SKM-1 treated with dmso at 0.1 percent for 144 hours (cell line): Measurements from ENCODE around the gene RRP1B.
"Not testable (repeated sequence)": the region's sequence is repeated elsewhere in the genome, so short reads cannot be mapped to it uniquely, and the experiment has no call there.

Source experiments
- DNase-seq: peaks from one replicate; lab custom pipeline; 2025; ENCODE audit not compliant: unreplicated experiment; lab: John Stamatoyannopoulos, UW

Gene RRP1B

DNA sequence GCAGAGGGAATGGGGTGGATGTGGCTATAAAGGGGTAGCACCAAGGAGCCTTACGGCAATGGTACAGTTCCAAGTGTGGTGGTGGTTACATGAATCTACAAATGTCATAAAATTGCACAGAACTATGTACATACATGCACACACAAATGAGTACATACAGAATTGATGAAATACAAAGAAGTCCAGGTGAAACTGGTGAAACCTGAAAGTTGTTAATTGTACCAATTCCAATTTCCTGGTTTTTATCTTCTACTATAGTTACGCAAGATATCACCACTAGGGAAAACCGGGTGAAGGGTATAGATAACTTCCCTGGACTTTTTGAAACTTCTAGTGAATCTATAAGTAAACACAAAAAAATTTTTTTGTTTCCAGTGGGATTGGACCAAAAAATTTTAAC, 19.0 kb upstream of the RRP1B start:
- DNase-seq = no peak

DNA sequence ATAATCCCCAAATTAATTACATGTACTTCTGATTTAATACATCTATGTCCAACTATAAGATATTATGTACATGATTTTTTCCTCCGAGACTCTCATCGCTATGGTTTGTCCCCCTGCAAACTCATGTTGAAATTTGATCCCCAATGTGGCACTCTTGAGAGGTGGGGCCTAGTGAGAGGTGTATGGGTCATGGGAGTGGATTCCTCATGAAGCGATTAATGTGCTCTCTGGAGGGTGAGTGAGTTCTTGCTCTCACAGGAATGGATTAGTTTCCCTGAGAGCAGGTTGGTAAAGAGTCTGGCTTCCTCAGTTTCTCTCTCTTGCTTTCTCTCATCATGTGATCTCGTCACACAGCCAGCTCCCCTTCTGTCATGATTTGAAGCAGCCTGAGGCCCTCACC, 16.2 kb upstream of the RRP1B start:
- DNase-seq = no peak

DNA sequence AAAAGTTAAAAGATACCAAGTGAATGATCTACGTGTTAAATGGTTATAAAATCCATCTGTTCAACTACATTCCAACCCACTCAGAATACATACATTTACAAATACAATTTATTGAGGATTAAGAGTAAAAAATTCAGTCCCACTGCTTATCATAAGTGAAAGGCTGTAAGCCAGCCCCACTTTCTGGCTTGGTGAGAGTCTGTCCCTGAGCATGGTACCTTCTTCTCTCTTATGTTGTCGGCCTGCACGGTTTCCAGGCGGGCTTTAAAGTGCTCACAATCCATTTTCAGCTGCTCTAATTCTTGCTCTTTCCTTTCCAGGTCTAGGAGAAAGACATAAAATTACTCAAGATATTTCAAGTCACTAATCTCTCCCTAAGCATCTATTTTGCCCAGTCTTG, 15.3 kb upstream of the RRP1B start:
- no peak for DNase-seq

DNA sequence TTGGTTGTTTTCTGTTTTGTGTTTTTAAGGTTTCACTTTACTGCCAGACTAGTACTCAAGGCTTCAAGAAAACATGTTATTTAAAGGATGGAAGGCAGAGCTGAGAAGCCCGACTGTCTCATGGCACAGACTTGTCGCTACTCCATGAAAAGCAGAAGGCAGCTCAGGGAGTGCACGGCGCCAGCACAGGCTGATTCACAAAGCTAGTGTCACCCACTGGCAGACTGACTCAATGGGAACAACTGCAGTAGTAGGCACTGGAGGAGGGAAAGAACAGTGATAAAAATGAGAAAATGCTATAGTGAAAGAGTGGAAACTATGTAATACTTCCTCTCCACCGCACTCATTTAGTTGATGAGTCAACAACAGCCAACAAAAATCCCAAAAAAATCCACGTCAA, 14.8 kb upstream of the RRP1B start:
- DNase-seq = no peak

DNA sequence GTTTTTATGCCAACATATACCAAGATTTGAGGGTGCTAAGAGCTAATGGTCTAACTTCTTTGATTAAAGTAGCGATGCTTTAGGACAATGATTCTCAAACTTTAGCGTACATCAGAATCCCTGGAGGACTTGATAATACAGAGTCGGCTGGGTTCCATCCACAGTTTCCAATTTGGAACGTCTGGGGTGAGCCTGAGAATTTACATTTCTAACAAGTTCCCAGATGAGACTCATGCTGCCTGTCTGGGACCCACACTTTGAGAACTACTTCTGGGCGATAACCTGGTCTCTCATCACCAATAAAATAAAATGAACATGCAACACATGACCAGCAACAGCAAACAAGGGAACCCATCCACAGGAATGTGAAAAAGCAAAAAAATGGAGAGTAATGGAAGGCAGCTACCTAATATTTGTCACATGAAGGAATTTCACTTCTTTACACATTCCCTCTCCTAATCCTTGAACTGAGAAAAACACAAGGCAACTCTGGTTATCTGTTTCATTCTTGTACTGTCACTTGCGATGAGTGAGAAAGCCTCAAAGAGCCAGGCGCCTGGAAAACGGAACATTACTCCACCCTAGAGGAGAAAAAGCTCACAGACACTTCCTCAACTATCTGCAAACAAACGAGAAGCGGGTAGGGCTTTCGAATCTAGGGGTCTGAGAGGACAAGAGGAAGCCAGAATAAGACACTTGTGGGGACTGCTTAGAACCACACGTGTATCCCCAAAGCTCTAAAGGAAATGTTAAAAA, 14.0 kb upstream of the RRP1B start:
- DNase-seq = peak; percentile 85

DNA sequence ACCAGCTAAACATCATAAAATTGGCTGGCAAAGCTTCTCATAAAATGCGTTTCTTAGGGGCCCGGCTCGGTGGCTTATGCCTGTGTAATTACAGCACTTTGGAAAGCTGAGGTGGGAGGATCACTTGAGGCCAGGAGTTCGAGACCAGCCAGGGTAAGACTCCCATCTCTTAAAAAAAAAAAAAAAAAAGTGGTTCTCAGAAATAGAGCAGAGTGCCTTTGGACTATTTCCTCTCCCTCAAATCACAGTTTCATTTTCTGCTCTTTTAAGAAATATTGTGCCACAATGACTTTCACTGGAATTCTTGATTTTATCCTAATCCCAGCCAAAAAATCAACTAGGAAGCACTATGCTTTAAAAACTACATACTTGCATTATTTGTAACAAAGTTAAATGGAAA, 13.4 kb upstream of the RRP1B start:
- no peak for DNase-seq

DNA sequence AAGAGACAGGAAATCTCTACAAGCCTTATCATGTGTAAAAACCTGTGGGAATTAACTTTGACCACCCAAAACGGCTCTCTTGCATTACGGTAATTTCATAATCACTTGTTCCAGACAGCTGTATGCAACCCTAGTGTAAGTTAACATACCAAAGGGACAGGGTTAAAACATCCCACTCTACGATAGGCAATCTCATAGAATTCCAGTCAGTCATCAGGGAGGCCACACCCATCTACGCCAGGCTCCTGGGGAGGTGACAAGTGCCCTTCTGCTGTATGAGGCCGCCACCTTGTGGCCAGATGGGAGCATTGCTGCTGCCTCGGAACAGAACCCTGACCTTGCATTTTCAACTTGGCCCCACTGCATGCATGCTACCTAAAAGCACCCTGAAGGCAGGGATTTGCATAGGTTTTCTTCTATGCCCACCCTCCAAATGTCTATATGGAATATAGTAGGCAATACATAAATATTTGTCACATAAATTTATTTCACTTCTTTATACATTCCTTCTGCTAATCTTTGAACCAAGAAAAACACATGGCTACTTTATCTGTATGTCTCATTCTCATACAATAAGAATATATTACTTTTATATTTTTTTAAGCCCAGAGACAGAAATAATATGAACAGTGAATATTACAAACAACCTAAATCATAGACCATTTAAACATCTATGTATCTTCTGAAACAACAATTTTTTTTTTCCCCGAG, 12.7 kb upstream of the RRP1B start:
- DNase-seq = peak; percentile 90

DNA sequence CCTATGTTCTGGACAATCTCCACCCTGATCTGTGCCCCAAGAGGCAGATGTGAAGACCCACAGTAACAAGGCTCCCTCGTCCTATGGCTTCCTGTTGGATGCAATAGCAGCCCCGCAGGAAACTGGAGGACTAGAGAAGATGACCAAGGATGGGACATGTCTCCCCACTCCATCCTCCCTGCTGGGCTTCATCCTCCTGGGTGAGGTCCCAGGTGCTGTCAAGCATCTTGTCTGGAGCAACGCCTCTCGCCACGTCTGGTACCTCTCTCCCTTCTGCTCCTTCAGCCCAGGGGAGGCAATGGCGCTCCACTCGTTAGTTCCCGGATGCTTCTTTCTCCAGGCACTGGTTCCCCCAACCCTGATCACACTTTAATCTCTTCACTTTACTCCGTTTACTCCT, 11.2 kb upstream of the RRP1B start:
- DNase-seq = no peak

DNA sequence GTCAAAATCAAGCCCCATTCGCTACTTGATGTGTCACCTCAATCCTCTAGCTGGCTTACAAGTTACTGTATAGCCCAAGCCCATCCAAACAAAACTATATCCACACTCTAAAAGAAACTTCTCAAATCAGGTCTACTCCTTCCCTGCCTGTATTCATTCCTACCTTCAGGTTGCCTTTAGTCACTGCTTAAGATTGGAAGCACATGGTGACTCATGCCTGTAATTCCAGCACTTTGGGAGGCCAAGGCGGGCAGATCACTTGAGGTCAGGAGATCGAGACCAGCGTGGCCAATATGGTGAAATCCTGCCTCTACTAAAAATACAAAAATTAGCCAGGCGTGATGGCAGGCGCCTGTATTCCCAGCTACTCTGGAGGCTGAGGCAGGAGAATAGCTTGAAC, 7.4 kb upstream of the RRP1B start:
- DNase-seq = not testable (repeated sequence)

DNA sequence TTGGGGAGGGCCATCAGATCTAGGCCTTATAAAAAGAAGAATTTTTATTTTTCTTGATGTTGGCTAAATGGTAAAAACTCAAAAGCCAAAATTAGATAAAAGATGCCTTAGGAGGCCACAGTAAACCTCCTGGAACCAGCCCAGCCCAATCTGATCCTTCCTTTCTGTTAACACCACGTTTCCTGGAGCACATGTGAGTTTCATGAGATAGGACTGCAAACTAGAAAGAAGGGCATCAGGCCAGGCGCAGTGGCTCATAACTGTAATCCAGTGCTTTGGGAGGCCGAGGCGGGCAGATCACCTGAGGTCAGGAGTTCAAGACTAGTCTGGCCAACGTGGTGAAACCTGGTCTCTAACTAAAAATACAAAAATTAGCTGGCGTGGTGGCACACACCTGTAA, 6.7 kb upstream of the RRP1B start:
- DNase-seq = no peak

DNA sequence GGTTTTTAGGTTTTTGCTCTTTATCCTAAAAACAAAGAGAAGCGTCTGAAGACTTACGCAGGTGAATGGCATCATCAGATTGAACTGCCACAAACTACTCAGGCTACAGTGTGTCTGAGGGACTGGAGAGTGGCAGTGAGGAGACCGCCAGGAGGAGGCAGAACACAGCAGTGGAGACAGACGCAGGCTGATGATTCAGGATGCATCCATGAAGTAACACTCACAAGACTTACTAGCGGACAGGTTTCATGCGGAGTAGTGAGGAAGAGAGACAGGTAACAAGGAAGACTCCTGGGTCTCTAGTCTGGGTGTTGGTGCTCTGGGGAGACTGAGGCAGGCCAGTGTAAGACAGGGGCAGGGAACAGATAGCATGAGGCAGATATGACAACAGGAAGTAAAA, 5.7 kb upstream of the RRP1B start:
- no peak for DNase-seq

DNA sequence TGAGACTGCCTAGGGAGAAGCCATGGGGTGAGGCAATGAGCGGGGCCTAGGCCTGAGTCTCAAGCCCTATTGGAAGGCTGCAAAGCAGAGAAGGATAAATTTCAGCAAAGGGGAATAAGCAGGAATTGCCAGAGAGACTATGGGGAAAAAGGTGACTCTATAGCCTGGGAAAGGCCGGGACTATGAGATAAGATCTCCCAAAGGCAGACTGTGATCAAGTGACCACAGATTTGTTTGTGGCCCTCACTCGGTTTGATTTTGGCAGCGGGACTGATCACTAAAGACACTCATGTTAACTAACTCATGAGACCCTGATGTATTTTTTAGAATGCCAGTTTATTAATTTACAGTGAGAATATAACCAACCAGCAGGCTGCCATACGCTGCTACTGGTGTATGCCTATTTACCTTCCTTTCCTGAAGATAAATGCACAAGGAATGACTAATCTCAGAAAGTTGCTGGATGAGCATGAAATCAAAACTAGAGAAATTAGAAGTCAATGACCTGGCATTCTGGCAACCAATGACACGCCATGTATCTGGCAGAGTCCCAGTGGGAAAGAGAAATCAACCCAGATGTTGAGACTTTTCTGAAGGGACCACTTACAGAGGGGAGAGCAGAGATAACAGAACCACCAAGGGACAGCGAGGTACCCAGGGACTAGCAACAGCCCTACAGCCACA, 4.4 kb upstream of the RRP1B start:
- DNase-seq = no peak

DNA sequence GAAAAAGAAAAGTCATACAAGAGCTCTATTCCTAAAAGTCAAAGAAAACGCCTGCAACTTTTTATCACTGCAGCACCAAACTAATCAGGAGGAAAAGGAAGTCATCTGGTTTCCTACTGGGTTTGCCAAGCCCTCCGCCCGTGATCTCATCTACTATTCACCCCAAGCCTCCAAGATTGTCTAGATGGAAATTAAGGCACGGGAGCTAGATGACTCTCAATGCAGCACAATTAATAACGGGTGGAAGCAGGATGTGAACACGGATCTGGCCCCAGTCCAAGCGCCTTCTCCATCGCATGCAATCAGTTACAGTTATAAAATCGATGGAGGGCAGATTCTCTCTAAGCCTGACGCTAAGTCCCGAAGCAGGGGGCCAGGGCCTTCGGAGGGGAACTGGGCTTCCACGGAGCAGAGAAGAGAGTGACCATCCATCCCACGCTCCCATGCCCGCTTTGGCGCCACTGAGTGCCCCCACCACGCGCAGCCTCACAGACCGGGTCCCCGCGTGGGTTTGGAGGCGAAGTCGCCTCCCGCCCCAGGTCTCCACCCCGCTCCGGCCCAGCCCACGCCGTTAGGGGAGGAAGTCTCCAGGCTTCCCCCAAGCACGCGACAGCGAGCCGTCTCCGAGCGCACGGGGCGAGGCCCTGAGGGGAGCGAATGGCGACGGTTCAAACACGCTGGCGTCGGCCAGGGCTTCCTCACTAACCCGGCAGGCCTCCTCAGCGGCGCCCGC, 1.8 kb upstream of the RRP1B start:
- DNase-seq = no peak

DNA sequence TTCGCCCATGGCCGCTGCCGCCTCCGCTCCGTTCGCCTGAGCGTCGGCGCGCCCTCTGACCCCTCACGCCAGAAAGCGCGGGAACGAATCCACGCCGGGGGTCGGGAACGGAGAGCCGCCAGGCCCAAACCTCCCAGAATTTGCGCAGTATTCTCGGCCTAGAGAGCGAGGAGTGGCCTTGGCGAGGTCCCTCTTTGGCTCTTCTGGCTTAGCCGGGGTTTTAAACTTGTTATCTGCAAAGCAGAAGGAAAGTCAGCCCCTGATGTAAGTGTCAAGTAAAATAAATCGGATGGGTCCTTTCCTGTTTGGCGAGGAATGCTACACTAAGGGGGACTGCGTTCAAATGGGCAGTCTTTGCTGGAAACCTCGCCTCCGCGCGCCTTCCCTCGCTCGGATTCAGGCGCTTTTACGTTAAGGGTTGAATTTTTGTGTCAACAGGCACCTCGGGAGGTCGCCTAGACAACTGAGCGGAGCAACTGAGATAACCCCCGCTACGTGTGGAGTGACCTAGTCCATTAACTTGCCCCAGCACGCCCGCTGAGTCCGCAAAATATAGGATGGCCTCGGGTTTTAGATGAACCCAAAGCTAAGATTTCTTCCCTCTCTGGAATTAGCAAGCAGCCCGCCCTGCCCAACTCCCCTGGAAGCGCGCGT, 1.1 kb upstream of the RRP1B start:
- DNase-seq = no peak

DNA sequence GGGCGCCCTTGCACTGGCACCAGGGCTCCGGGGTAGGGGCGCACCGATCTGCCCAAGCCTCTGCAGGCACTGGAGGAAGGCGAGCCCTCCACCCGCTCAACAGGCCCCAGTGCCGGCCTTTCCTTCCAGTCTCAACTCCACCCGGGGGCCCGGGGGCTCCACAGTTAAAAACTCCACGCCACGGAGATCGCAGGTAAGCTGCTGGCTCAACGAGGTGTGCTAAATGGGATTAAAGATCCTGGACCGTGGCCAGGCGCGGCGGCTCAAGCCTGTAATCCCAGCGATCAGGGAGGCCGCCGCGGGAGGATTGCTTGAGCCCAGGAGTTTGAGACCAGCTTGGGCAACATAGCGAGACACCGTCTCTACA, 608 bp upstream of the RRP1B start:
- no peak for DNase-seq

DNA sequence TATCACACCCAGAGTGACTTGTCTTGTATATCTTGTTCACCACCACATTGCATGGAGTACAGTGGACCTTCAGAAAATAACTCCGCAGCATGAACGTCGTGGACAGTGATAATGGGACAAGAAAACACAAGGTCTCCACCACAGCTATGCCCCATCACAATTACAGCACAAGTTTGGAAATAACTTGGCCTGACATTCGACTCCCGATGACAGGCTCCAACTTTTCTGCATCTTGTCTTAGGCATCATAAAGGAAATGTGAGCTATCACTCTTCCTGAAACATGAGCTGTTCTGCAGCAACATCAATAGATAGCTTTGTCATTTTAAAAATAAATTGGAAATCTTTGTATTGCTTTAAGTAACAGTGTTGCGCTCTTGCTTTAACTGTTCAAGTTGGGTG, 2.9 kb downstream of the RRP1B start:
- DNase-seq = no peak

DNA sequence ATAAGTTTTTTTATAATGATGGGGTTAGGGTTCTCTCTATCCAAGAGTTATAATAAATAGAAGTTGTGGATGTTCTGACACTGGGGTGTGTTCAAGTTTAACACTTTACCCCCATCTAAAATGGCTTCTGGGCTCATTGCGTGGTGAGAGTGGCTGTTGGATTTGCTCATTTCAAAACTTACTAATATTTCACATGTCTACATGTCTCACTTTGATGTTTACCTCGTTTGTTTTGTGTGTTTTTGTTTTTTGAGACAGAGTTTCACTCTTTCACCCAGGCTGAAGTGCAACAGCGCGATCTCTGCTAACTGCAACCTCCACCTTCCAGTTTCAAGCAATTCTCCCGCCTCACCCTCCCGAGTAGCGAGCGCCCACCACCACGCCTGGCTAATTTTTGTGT, 3.7 kb downstream of the RRP1B start:
- no peak for DNase-seq

DNA sequence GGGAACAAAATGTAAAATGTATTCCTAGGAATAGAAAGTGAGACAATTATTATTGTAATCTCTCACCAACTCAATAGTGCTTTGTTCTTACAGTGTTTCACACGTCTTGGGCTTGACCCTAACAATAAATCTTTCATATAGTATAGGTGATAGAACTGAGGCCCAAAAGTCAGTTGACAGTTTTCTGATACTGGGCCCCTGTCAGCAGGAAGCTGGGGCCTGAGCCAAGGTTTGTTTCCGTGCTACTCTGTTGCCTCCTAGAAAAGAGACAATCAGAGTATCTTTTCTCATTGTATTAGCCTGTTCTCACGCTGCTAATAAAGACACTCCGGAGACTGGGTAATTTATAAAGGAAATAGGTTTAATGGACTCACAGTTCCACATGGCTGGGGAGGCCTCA, 5.0 kb downstream of the RRP1B start:
- DNase-seq = no peak

DNA sequence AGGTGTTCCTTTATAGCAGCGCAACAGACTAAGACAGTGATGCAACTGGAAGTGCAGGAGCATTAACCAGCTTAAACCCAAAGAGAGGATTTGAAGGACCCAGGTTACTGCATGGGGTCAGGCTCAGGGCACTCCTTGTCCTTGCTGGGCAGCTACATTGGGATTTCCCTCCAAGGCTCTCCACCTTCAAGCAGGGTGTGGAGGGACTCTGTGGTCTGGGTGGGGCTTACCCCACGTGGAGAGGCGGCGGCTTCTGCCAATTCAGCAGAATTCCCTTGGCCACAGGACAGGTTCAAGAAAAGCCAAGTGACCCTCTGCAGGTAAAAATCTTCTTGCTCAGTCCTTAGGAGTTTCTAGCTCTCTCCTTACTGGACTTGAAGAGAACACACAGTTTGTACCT, 6.5 kb downstream of the RRP1B start:
- no peak for DNase-seq

DNA sequence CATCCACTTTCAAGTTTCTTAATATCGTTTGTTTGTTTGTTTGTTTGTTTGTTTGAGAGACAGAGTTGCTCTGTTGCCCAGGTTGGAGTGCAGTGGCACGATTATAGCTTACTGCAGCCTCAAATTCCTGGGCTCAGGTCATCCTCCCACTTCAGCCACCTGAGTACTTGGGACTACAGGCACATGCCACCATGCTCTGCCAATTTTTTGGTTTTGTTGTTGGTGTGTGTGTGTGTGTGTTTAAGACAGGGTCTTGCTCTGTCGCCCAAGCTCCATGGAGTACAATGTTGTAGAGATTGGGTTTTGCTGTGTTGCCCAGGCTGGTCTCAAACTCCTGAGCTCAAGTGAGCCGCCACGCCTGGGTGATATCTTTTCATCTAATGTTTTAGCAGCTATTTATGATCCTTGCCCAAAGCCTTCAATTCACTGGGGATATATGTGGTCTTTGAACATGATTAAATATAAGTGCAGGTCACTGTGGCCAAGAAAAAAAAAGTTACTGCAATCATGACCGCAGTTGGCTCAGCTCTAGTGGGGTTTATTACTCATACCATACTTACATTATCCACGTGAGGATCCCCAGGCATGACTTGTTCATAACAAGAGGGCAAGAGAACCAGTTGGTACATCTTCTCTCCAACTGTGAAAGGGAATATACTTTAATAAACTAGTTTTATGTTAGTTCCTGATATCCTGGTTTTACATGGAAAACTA, 8.0 kb downstream of the RRP1B start:
- no peak for DNase-seq
